Right kidney (tissue), 9 donors: Measurements from ENCODE around the gene KLRC3.
"Not testable (repeated sequence)": the region's sequence is repeated elsewhere in the genome, so short reads cannot be mapped to it uniquely, and the experiment has no call there.

Experiments used
- DNase-seq: peaks from one replicate; pipeline ENCODE4 v3.0.0-alpha.2; 2016
- long read RNA-seq, 8 donors: transcript quantifications; one replicate each; lab custom pipeline, GENCODE V29; 2026

KLRC3 gene
- long read RNA-seq, donor 1: 0 reads
- long read RNA-seq, donor 2: 0 reads
- long read RNA-seq, donor 3: 0 reads
- long read RNA-seq, donor 4: 0 reads
- long read RNA-seq, donor 5: 0 reads
- long read RNA-seq, donor 6: 0 reads
- long read RNA-seq, donor 7: 0 reads
- long read RNA-seq, donor 8: 0 reads

- not testable (repeated sequence) for DNase-seq
Measured at GRCh38 chr12:10420334-10420733, at the start of gene KLRC3. KLRC3 (minus strand) TSS chr12:10420595; CDS start chr12:10420550, 45 bp downstream.

GRCh38 chr12:10469701-10470100 lies 49.3 kb upstream of the KLRC3 start:
- no peak for DNase-seq

GRCh38 chr12:10466311-10466710 lies 45.9 kb upstream of the KLRC3 start:
- DNase-seq: no peak

GRCh38 chr12:10457760-10458159 lies 37.4 kb upstream of the KLRC3 start:
- DNase-seq: no peak

GRCh38 chr12:10456856-10457255 lies 36.5 kb upstream of the KLRC3 start:
- no peak for DNase-seq

- no peak for DNase-seq
Measured at GRCh38 chr12:10455766-10456165, 35.4 kb upstream of the KLRC3 start.

GRCh38 chr12:10454531-10454930 lies 34.1 kb upstream of the KLRC3 start:
- no peak for DNase-seq

- DNase-seq: no peak
Measured at GRCh38 chr12:10453156-10453555, 32.8 kb upstream of the KLRC3 start, which contains the start of gene KLRC1. KLRC1 (minus strand) TSS chr12:10453377; CDS start chr12:10451156, 2,221 bp downstream.

GRCh38 chr12:10448236-10448635 lies 27.8 kb upstream of the KLRC3 start:
- no peak for DNase-seq

GRCh38 chr12:10446052-10446451 lies 25.7 kb upstream of the KLRC3 start:
- DNase-seq: not testable (repeated sequence)

GRCh38 chr12:10441144-10441543 lies 20.7 kb upstream of the KLRC3 start:
- DNase-seq: not testable (repeated sequence)

- DNase-seq: not testable (repeated sequence)
Measured at GRCh38 chr12:10439608-10440274, 19.3 kb upstream of the KLRC3 start.

- DNase-seq: not testable (repeated sequence)
Measured at GRCh38 chr12:10437601-10438000, 17.2 kb upstream of the KLRC3 start.

GRCh38 chr12:10435816-10436215 lies 15.4 kb upstream of the KLRC3 start, which contains the start of gene KLRC2:
KLRC2 (minus strand) TSS chr12:10436010; CDS start chr12:10435986, 24 bp downstream.
- not testable (repeated sequence) for DNase-seq

GRCh38 chr12:10430623-10431022 lies 10.2 kb upstream of the KLRC3 start:
- DNase-seq: not testable (repeated sequence)

- not testable (repeated sequence) for DNase-seq
Measured at GRCh38 chr12:10425938-10426337, 5.5 kb upstream of the KLRC3 start.

- DNase-seq: not testable (repeated sequence)
Measured at GRCh38 chr12:10424260-10424899, 4.0 kb upstream of the KLRC3 start.

- DNase-seq: not testable (repeated sequence)
Measured at GRCh38 chr12:10422159-10422558, 1.8 kb upstream of the KLRC3 start.

GRCh38 chr12:10409392-10409791 lies 11.0 kb downstream of the KLRC3 start, which contains the start of gene KLRC4:
KLRC4 (minus strand) TSS chr12:10409757; CDS start chr12:10409575, 182 bp downstream.
- DNase-seq: no peak

- no peak for DNase-seq
Measured at GRCh38 chr12:10408842-10409241, 11.6 kb downstream of the KLRC3 start.

- no peak for DNase-seq
Measured at GRCh38 chr12:10406725-10407124, 13.7 kb downstream of the KLRC3 start.

GRCh38 chr12:10405294-10405693 lies 15.1 kb downstream of the KLRC3 start:
- no peak for DNase-seq

GRCh38 chr12:10404798-10405197 lies 15.6 kb downstream of the KLRC3 start:
- DNase-seq: no peak
